Loucy (cell line): ENCODE measurements around the gene COL25A1.

Source experiments
- EZH2phosphoT487 ChIP-seq: fragments of 200-600 bp; IDR thresholded peaks from 2 replicates; pipeline ENCODE4 v1.6.1; 2018; ENCODE audit warnings: antibody characterized with exemption, mild to moderate bottlenecking, moderate library complexity, borderline replicate concordance
- TF ChIP-seq, protein P1 (sequence below): fragments of 200-600 bp; sonication (generic); conservative IDR thresholded peaks from 2 replicates; pipeline ENCODE4 v1.5.1; 2014; ENCODE audit warnings: mild to moderate bottlenecking, antibody characterized with exemption, low read length

DNA sequence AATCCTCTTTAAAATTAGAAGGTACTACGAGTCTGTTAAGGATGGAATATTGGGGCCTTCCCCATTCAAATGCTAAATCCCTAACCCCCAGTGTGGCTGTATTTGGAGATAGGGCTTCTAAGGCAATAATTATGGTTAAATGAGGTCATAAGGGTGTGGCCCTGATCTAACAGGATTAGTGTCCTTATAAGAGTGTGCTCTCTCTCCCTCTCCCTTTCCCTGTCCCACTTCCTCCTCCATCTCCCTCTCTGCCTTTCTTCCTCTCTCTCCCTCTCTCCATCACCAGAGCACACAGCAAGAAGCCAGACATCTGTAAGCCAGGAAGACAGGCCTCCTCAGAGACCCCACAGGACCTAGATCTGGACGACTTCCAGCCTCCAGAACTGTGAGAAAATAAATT is 116.9 kb downstream of the COL25A1 start:
- TF ChIP-seq, protein P1, sequence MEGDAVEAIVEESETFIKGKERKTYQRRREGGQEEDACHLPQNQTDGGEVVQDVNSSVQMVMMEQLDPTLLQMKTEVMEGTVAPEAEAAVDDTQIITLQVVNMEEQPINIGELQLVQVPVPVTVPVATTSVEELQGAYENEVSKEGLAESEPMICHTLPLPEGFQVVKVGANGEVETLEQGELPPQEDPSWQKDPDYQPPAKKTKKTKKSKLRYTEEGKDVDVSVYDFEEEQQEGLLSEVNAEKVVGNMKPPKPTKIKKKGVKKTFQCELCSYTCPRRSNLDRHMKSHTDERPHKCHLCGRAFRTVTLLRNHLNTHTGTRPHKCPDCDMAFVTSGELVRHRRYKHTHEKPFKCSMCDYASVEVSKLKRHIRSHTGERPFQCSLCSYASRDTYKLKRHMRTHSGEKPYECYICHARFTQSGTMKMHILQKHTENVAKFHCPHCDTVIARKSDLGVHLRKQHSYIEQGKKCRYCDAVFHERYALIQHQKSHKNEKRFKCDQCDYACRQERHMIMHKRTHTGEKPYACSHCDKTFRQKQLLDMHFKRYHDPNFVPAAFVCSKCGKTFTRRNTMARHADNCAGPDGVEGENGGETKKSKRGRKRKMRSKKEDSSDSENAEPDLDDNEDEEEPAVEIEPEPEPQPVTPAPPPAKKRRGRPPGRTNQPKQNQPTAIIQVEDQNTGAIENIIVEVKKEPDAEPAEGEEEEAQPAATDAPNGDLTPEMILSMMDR = no peak
- TF ChIP-seq EZH2phosphoT487 = no peak
